Adrenal gland (tissue), 12 donors: ENCODE results near the gene CFAP20. TPM values are rescaled to one million over a fixed set of nuclear protein-coding genes. Genes with fewer than 3 reads are reported as not detected.

ENCODE experiments used
- DNase-seq, 7 donors: peaks; one replicate each; pipeline ENCODE4 v3.0.0-alpha.2; 2019 to 2020
- H3K27ac ChIP-seq, 5 donors: fragments of 200-600 bp; sonication (generic) in 4 of 5; 1 replicate in 3 of 5; 2 replicates in 2 of 5; pipeline versions ENCODE4 v1.5.1 to v1.8.0; 2016 to 2020; ENCODE audit warnings: mild to moderate bottlenecking in 1 of 5
- H3K27me3 ChIP-seq: fragments of 200-600 bp; 2 replicates; pipeline ENCODE4 v1.8.0; 2021
- H3K36me3 ChIP-seq, 2 donors: fragments of 200-600 bp; replicated peaks in 1 of 2; 1 replicate in 1 of 2; 2 replicates in 1 of 2; pipeline versions ENCODE4 v1.5.1 to v1.8.0; 2018 to 2022
- H3K4me1 ChIP-seq, 2 donors: fragments of 200-600 bp; replicated peaks in 1 of 2; 1 replicate in 1 of 2; 2 replicates in 1 of 2; pipeline versions ENCODE4 v1.5.1 to v1.8.0; 2018 to 2021
- H3K4me3 ChIP-seq, 4 donors: fragments of 200-600 bp; sonication (generic) in 3 of 4; one replicate each; pipeline ENCODE4 v1.5.1; 2016 to 2018
- H3K9me3 ChIP-seq, 3 donors: fragments of 200-600 bp; sonication (generic) in 1 of 3; replicated peaks in 1 of 3; 1 replicate in 2 of 3; 2 replicates in 1 of 3; pipeline versions ENCODE4 v1.5.1 to v1.8.0; 2016 to 2021
- CTCF ChIP-seq, 6 experiments: fragments of 450-650 bp in 4 of 6; fragments of 200-600 bp in 2 of 6; sonication (generic) in 1 of 6; IDR thresholded peaks; 1 replicate in 5 of 6; 2 replicates in 1 of 6; pipeline versions ENCODE4 v1.5.1 to v1.8.0; 2016 to 2021; ENCODE audit warnings: antibody characterized with exemption in 6 of 6, mild to moderate bottlenecking in 2 of 6, moderate library complexity in 1 of 6
- POLR2A ChIP-seq, 2 donors: fragments of 450-650 bp; IDR thresholded peaks; one replicate each; pipeline ENCODE4 v1.6.1; 2017; ENCODE audit warnings: antibody characterized with exemption in 2 of 2, mild to moderate bottlenecking in 2 of 2, moderate library complexity in 1 of 2
- WGBS, 4 donors: extraction: QIAGEN DNeasy Blood & Tissue Kit in 2 of 4; methylation state at CpG; one replicate each; pipeline versions ENCODE4 v1.1.5 to v1.1.7; 2013 to 2017; 5-methylcytosine and 5-hydroxymethylcytosine counted together
- intact Hi-C, 2 donors: fragments of 100-400 bp; cut with DNase I; formaldehyde crosslinking; loops; one replicate each; pipeline versions ENCODE4 v1.14.1 to v1.15.0; 2022 to 2023
- polyA plus RNA-seq, 3 donors: library from polyadenylated mRNA; stranded (reverse); fragments of 200-250 nt in 2 of 3; fragments of 350-450 nt in 1 of 3; fragmentation: Illumina TruSeq in 1 of 3; extraction: RNeasy Lipid Tissue Mini Kit (QIAGEN cat#74804) in 1 of 3; gene quantifications; one replicate each; pipeline ENCODE4 v1.2.3, GENCODE V29; 2013 to 2014
- small RNA-seq, 2 donors: library from RNA; depleted of rRNA; stranded (forward); fragments of <200 nt; gene quantifications; one replicate each; pipeline ENCODE3, GENCODE V24; 2016
- total RNA-seq, 9 donors: library from RNA; depleted of rRNA in 4 of 9; stranded (reverse); fragments of >200 nt in 4 of 9; fragments of 120-200 nt in 1 of 9; fragmentation: NEBNext Ultra II Directional in 1 of 9; extraction: Animal tissue kit (Norgen Biotek cat#: 25700) in 1 of 9; gene quantifications; one replicate each; pipeline versions ENCODE4 v1.1.0 to v1.2.4, GENCODE V29; 2013 to 2023
- donor health status: healthy with polysubstance abuse.
- donor health status: Bipolar disorder and iron deficiency.
- donor health status: DM: yes; HTN: yes; CAD: no.
- donor health status: DM: no; HTN: no; CAD: no.
- donor health status: DM: no; HTN: no; CAD: no.
- donor health status: DM: yes; HTN: yes; CAD: no.

CFAP20 gene
- total and polyA plus RNA-seq, 12 donors = 17.1 to 73.3 (median 33.4) TPM

- H3K27ac ChIP-seq = no peak overlapping the region
- DNase-seq = no peak
- no peaks in the 10 kb centered on the region for H3K4me1 ChIP-seq
- intact Hi-C loops = no loop called here
- H3K36me3 ChIP-seq = no peaks in the 10 kb centered on the region
- H3K27me3 ChIP-seq = no peaks in the 10 kb centered on the region
- WGBS, 4 donors = 96 to 97% (median 96%) methylated on average over 4 of the region's 4 CpGs
- no peak overlapping the region for H3K4me3 ChIP-seq
- no peaks in the 10 kb centered on the region for H3K9me3 ChIP-seq
- TF ChIP-seq CTCF (IDR thresholded peaks at IDR 0.05) (no peak), POLR2A (IDR thresholded peaks at IDR 0.05) (no peak)
Observed at GRCh38 chr16:58070585-58070984, 58.6 kb downstream of the CFAP20 start.

Small RNA genes within 50 kb of the gene (small RNA-seq; reads per million reads assigned to genes)
- gene RF00019 = 0 reads per million in 2 donors

Other genes with a start within 250 kb of the CFAP20 start
- 1 to 10 TPM in 3 of 9 donors, under 1 TPM in 1, not detected in 5; 0.84 to 2.4 (median 1.8) TPM for gene CNGB1, start 158.3 kb downstream of the CFAP20 start, total RNA-seq
- 1 to 10 TPM in 1 of 3 donors, under 1 TPM in 2; 0.67 to 1.9 (median 0.99) TPM for gene CNGB1, start 158.3 kb downstream of the CFAP20 start, polyA plus RNA-seq
- 10 to 100 TPM in 6 of 9 donors, 1 to 10 TPM in 3; 2.3 to 17.9 (median 10.5) TPM for gene ZNF319, start 128.7 kb downstream of the CFAP20 start, total RNA-seq
- 1 to 10 TPM; 3.2 to 5.0 (median 3.3) TPM for gene ZNF319, start 128.7 kb downstream of the CFAP20 start, polyA plus RNA-seq
- 100 to 1,000 TPM in 1 of 9 donors, 10 to 100 TPM in 8; 38.7 to 273 (median 54.3) TPM for gene USB1, start 128.0 kb downstream of the CFAP20 start, total RNA-seq
- 10 to 100 TPM; 26.9 to 38.6 (median 37.2) TPM for gene USB1, start 128.0 kb downstream of the CFAP20 start, polyA plus RNA-seq
- gene MMP15, start 103.6 kb downstream of the CFAP20 start, total RNA-seq = 10 to 100 TPM in 3 of 9 donors, 1 to 10 TPM in 6; 5.3 to 11.4 (median 7.3) TPM
- 1 to 10 TPM; 2.5 to 8.6 (median 7.0) TPM for gene MMP15, start 103.6 kb downstream of the CFAP20 start, polyA plus RNA-seq
- 10 to 100 TPM; 18.0 to 76.3 (median 41.1) TPM for gene CSNK2A2, start 68.7 kb upstream of the CFAP20 start, total RNA-seq
- 10 to 100 TPM; 29.3 to 44.1 (median 34.3) TPM for gene CSNK2A2, start 68.7 kb upstream of the CFAP20 start, polyA plus RNA-seq
- gene PRSS54, start 165.6 kb upstream of the CFAP20 start, total RNA-seq = not detected
- not detected for gene PRSS54, start 165.6 kb upstream of the CFAP20 start, polyA plus RNA-seq